ENCODE results near the gene TBC1D5.
"Not testable (repeated sequence)": the region's sequence is repeated elsewhere in the genome, so short reads cannot be mapped to it uniquely, and the experiment has no call there.

Gene TBC1D5

DNA sequence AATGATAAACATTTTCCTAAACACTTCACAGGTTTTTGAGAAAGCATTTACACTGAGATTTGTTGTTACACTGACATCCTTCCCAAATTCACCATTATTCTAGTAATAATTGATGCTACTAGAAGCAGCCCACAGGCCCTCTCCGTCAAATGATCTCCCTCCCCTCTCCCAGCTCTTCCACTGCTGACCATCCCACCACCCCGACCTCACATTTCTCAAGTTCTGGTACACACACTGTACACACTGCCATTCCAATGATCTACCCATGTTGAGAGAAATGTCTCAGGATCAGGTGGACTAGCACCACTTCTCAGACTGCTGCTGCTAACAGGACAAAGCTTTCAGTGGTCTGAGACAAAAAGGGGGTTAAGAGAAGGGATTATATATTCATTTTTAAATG, 3.5 kb downstream of the TBC1D5 start:
- Histone ChIP-seq H3K9me3 (ENCODE audit: control insufficient read depth, low read length) (no peaks in the 10 kb centered on the region), H3K27ac (ENCODE audit: insufficient read depth, low read depth, low read length, poor library complexity, severe bottlenecking) (no peak overlapping the region), H3K4me1 (ENCODE audit: control insufficient read depth, insufficient read depth, low read length) (peaks cover 12% of the 10 kb centered on the region), H3K4me3 (ENCODE audit: insufficient read depth, low read depth, low read length) (no peak overlapping the region), H3K36me3 (ENCODE audit: control insufficient read depth, insufficient read depth, low read length) (no peaks in the 10 kb centered on the region), H3K27me3 (ENCODE audit: control insufficient read depth, insufficient read depth, low read length, poor library complexity, severe bottlenecking) (no peaks in the 10 kb centered on the region)
- WGBS, 2 experiments: 73 to 89% methylated on average over 2 of the region's 2 CpGs

- Histone ChIP-seq H3K36me3 (ENCODE audit: control insufficient read depth, insufficient read depth, low read length) (no peaks in the 10 kb centered on the region), H3K4me1 (ENCODE audit: control insufficient read depth, insufficient read depth, low read length) (peaks cover 12% of the 10 kb centered on the region), H3K4me3 (ENCODE audit: insufficient read depth, low read depth, low read length) (no peak overlapping the region), H3K27me3 (ENCODE audit: control insufficient read depth, insufficient read depth, low read length, poor library complexity, severe bottlenecking) (no peaks in the 10 kb centered on the region), H3K9me3 (ENCODE audit: control insufficient read depth, low read length) (no peaks in the 10 kb centered on the region), H3K27ac (ENCODE audit: insufficient read depth, low read depth, low read length, poor library complexity, severe bottlenecking) (no peak overlapping the region)
- WGBS, 2 experiments: 97% methylated on average over 2 of the region's 2 CpGs
These were observed 4.2 kb downstream of the TBC1D5 start for GRCh38 chr3:17738219-17738618.

- Histone ChIP-seq H3K27me3 (ENCODE audit: control insufficient read depth, insufficient read depth, low read length, poor library complexity, severe bottlenecking) (no peaks in the 10 kb centered on the region), H3K4me1 (ENCODE audit: control insufficient read depth, insufficient read depth, low read length) (peaks cover 12% of the 10 kb centered on the region), H3K36me3 (ENCODE audit: control insufficient read depth, insufficient read depth, low read length) (no peaks in the 10 kb centered on the region), H3K4me3 (ENCODE audit: insufficient read depth, low read depth, low read length) (no peak overlapping the region), H3K9me3 (ENCODE audit: control insufficient read depth, low read length) (no peaks in the 10 kb centered on the region), H3K27ac (ENCODE audit: insufficient read depth, low read depth, low read length, poor library complexity, severe bottlenecking) (no peak overlapping the region)
These were observed 4.8 kb downstream of the TBC1D5 start for GRCh38 chr3:17737591-17737990.

DNA sequence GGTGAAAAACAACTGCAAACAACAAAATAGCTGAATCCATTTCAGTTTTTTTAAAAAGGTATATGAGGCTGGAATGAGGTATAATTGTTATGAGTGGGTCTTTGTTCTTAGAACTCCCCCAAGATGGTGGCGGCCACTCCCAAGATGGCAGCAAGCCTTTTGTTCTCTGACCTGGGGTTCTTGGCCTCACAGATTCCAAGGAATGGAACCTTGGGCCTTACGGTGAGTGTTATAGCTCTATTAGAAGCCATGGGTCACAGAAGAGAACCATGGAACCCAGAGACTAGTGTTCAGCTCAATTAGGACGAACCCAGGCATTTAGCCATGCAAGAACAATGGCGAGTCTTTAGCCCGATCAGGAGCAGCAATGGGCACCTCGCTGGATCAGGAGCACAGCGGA, 7.1 kb downstream of the TBC1D5 start:
- H3K27me3 ChIP-seq (ENCODE audit: control insufficient read depth, insufficient read depth, low read length, poor library complexity, severe bottlenecking); H3K36me3 ChIP-seq (ENCODE audit: control insufficient read depth, insufficient read depth, low read length); H3K9me3 ChIP-seq (ENCODE audit: control insufficient read depth, low read length); H3K4me1 ChIP-seq (ENCODE audit: control insufficient read depth, insufficient read depth, low read length); H3K27ac ChIP-seq (ENCODE audit: insufficient read depth, low read depth, low read length, poor library complexity, severe bottlenecking); H3K4me3 ChIP-seq (ENCODE audit: insufficient read depth, low read depth, low read length): not testable (repeated sequence)
- WGBS, 2 experiments: 96 to 97% methylated on average over 7 of the region's 7 CpGs

DNA sequence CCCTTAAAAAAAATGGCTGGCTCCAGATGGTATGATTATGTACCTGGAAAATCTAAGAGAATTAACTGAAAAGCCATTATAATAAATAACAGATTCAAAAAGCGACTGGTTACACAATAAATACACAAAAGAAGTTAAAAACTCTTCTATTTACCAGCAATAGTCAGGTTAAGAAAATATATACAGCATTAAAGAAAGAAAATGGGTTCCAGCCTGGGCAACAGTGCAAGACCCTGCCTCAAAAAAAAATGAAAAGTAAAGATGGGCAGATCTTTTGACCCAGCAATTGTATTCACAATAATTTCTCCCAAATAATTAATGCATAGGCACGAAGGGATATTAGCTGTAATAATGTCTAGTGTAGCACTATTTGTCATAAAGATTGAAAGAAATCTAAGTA, 8.7 kb downstream of the TBC1D5 start:
- Histone ChIP-seq H3K4me3 (ENCODE audit: insufficient read depth, low read depth, low read length) (no peak overlapping the region), H3K9me3 (ENCODE audit: control insufficient read depth, low read length) (no peaks in the 10 kb centered on the region), H3K36me3 (ENCODE audit: control insufficient read depth, insufficient read depth, low read length) (no peaks in the 10 kb centered on the region), H3K27ac (ENCODE audit: insufficient read depth, low read depth, low read length, poor library complexity, severe bottlenecking) (no peak overlapping the region), H3K4me1 (ENCODE audit: control insufficient read depth, insufficient read depth, low read length) (no peaks in the 10 kb centered on the region), H3K27me3 (ENCODE audit: control insufficient read depth, insufficient read depth, low read length, poor library complexity, severe bottlenecking) (no peaks in the 10 kb centered on the region)
- WGBS, 2 experiments: no CpG with 5 or more reads among the region's 2 CpGs

GRCh38 chr3:17733215-17733614, 9.2 kb downstream of the TBC1D5 start:
- Histone ChIP-seq H3K27me3 (ENCODE audit: control insufficient read depth, insufficient read depth, low read length, poor library complexity, severe bottlenecking) (no peaks in the 10 kb centered on the region), H3K36me3 (ENCODE audit: control insufficient read depth, insufficient read depth, low read length) (no peaks in the 10 kb centered on the region), H3K9me3 (ENCODE audit: control insufficient read depth, low read length) (no peaks in the 10 kb centered on the region), H3K27ac (ENCODE audit: insufficient read depth, low read depth, low read length, poor library complexity, severe bottlenecking) (no peak overlapping the region), H3K4me1 (ENCODE audit: control insufficient read depth, insufficient read depth, low read length) (no peaks in the 10 kb centered on the region), H3K4me3 (ENCODE audit: insufficient read depth, low read depth, low read length) (no peak overlapping the region)
- WGBS, 2 experiments: 91 to 97% methylated on average over 2 to 3 of the region's 3 CpGs

DNA sequence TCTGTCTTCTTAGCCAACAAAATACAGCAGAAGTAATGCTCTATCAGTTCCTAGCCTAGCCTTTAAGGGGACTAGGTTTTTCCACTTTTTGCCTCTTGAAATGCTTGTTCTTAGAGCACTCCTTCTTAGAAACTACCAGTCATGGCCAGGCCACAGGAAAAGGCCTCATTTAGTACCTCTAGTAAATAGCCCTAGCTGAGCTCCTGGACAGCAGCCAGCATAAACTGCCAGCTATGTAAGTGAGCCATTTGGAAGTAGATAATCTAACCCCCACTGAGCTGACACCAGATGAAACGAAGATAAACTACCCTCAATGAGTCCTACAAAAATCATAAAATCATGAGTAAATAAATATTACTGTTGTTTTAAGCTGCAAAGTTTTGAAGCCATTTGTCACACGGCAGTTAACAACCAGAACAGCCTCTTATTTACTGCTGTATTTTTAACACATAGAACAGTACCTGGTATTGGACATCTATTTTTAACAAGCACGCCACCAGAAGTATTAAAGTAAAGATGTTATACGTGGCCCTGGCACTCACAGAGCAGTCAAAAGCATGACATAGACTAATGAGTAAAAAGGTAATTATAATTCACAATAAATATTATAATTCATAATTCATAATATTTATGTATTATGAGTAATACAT, 12.0 kb downstream of the TBC1D5 start:
- Histone ChIP-seq H3K36me3 (ENCODE audit: control insufficient read depth, insufficient read depth, low read length) (peaks cover 7% of the 10 kb centered on the region), H3K27ac (ENCODE audit: insufficient read depth, low read depth, low read length, poor library complexity, severe bottlenecking) (no peak overlapping the region), H3K9me3 (ENCODE audit: control insufficient read depth, low read length) (no peaks in the 10 kb centered on the region), H3K4me1 (ENCODE audit: control insufficient read depth, insufficient read depth, low read length) (no peaks in the 10 kb centered on the region), H3K4me3 (ENCODE audit: insufficient read depth, low read depth, low read length) (no peak overlapping the region), H3K27me3 (ENCODE audit: control insufficient read depth, insufficient read depth, low read length, poor library complexity, severe bottlenecking) (no peaks in the 10 kb centered on the region)
- 92 to 100% methylated on average over 1 to 3 of the region's 4 CpGs for WGBS, 2 experiments

- no CpG with 5 or more reads among the region's 1 CpG for WGBS, 2 experiments
- Histone ChIP-seq H3K27me3 (ENCODE audit: control insufficient read depth, insufficient read depth, low read length, poor library complexity, severe bottlenecking) (no peaks in the 10 kb centered on the region), H3K27ac (ENCODE audit: insufficient read depth, low read depth, low read length, poor library complexity, severe bottlenecking) (no peak overlapping the region), H3K36me3 (ENCODE audit: control insufficient read depth, insufficient read depth, low read length) (peaks cover 7% of the 10 kb centered on the region), H3K9me3 (ENCODE audit: control insufficient read depth, low read length) (no peaks in the 10 kb centered on the region), H3K4me1 (ENCODE audit: control insufficient read depth, insufficient read depth, low read length) (no peaks in the 10 kb centered on the region), H3K4me3 (ENCODE audit: insufficient read depth, low read depth, low read length) (no peak overlapping the region)
These were observed 16.1 kb downstream of the TBC1D5 start for GRCh38 chr3:17726313-17726712.

- H3K4me1 ChIP-seq (ENCODE audit: control insufficient read depth, insufficient read depth, low read length); H3K27ac ChIP-seq (ENCODE audit: insufficient read depth, low read depth, low read length, poor library complexity, severe bottlenecking); H3K36me3 ChIP-seq (ENCODE audit: control insufficient read depth, insufficient read depth, low read length); H3K4me3 ChIP-seq (ENCODE audit: insufficient read depth, low read depth, low read length); H3K9me3 ChIP-seq (ENCODE audit: control insufficient read depth, low read length); H3K27me3 ChIP-seq (ENCODE audit: control insufficient read depth, insufficient read depth, low read length, poor library complexity, severe bottlenecking): not testable (repeated sequence)
- 92 to 94% methylated on average over 5 of the region's 5 CpGs for WGBS, 2 experiments
These were observed 16.6 kb downstream of the TBC1D5 start for GRCh38 chr3:17725844-17726243.

DNA sequence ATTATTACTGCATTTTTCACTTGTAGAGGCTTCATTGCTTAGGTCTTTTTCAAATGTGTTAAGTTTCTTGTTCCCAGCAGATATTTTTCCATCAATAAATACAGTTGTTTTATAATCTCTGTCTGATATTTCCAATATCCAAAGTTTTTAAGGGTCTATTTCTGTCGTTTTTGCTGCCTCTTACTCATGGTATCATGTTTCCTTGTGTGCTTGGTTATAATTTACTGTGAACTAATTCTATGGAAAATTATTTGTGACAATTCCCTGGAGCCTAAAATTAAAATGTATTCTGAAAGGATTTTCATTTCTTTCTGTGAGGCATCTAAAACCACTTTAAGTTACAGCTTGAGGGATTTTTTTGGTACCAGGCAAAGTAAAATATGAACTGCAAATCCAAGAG, 17.5 kb downstream of the TBC1D5 start:
- Histone ChIP-seq H3K27me3 (ENCODE audit: control insufficient read depth, insufficient read depth, low read length, poor library complexity, severe bottlenecking) (no peaks in the 10 kb centered on the region), H3K4me3 (ENCODE audit: insufficient read depth, low read depth, low read length) (no peak overlapping the region), H3K27ac (ENCODE audit: insufficient read depth, low read depth, low read length, poor library complexity, severe bottlenecking) (no peak overlapping the region), H3K9me3 (ENCODE audit: control insufficient read depth, low read length) (no peaks in the 10 kb centered on the region), H3K4me1 (ENCODE audit: control insufficient read depth, insufficient read depth, low read length) (no peaks in the 10 kb centered on the region), H3K36me3 (ENCODE audit: control insufficient read depth, insufficient read depth, low read length) (peaks cover 7% of the 10 kb centered on the region)
- WGBS, 2 experiments: 100% methylated on average over 1 of the region's 1 CpG

GRCh38 chr3:17724122-17724521, 18.3 kb downstream of the TBC1D5 start:
- 89 to 100% methylated on average over 3 of the region's 3 CpGs for WGBS, 2 experiments
- no peaks in the 10 kb centered on the region for H3K27me3 ChIP-seq (ENCODE audit: control insufficient read depth, insufficient read depth, low read length, poor library complexity, severe bottlenecking)
- H3K4me1 ChIP-seq (ENCODE audit: control insufficient read depth, insufficient read depth, low read length): no peaks in the 10 kb centered on the region
- H3K9me3 ChIP-seq (ENCODE audit: control insufficient read depth, low read length): no peaks in the 10 kb centered on the region
- peaks cover 7% of the 10 kb centered on the region for H3K36me3 ChIP-seq (ENCODE audit: control insufficient read depth, insufficient read depth, low read length)
- no peak overlapping the region for H3K27ac ChIP-seq (ENCODE audit: insufficient read depth, low read depth, low read length, poor library complexity, severe bottlenecking)
- H3K4me3 ChIP-seq (ENCODE audit: insufficient read depth, low read depth, low read length): no peak overlapping the region

Data from ectodermal cell (in vitro differentiated cells).